BJ (cell line): ENCODE results near the gene SRR. TPM values are rescaled to one million over a fixed set of nuclear protein-coding genes. Genes with fewer than 3 reads are reported as not detected.

Experiments
- CTCF ChIA-PET: fragments of 350-600 bp; formaldehyde crosslinking; extraction: SDS; loops from one replicate; lab custom pipeline; 2021; ENCODE audit warnings: antibody characterized with exemption, inconsistent platforms; lab: Yijun Ruan, JAX
- POLR2A ChIA-PET: fragments of 300-600 bp; sonication (Branson Sonifier 250); formaldehyde crosslinking; extraction: SDS; loops from one replicate; lab custom pipeline; 2021; ENCODE audit warnings: antibody characterized with exemption; lab: Charles Lee
- DNase-seq: peaks from one replicate; pipeline ENCODE4 v3.0.0-alpha.2; 2011; ENCODE audit warnings: low read depth
- H3K27me3 ChIP-seq: 2 replicates; pipeline ENCODE4 v1.6.0; 2011; ENCODE audit warnings: low read length; ENCODE audit not compliant: control insufficient read depth, insufficient read depth
- H3K36me3 ChIP-seq: 2 replicates; pipeline ENCODE4 v1.5.1; 2011; ENCODE audit warnings: low read length; ENCODE audit not compliant: control insufficient read depth, insufficient read depth
- H3K4me3 ChIP-seq: 2 replicates; pipeline ENCODE4 v1.5.1; 2011; ENCODE audit warnings: low read depth, mild to moderate bottlenecking, control low read depth, low read length
- polyA plus RNA-seq: library from polyadenylated mRNA; depleted of rRNA; stranded (reverse); fragments of >200 nt; gene quantifications from 2 replicates; pipeline ENCODE4 v1.2.3, GENCODE V29; 2011
- TF ChIP-seq, protein P1 (sequence below): IDR thresholded peaks from 2 replicates; pipeline ENCODE4 v1.5.1; 2011; ENCODE audit warnings: low read depth, mild to moderate bottlenecking, control low read depth, inconsistent platforms, low read length, moderate library complexity; ENCODE audit not compliant: insufficient read depth

The SRR gene
- polyA plus RNA-seq, 1 experiment: 17.1 TPM

DNA sequence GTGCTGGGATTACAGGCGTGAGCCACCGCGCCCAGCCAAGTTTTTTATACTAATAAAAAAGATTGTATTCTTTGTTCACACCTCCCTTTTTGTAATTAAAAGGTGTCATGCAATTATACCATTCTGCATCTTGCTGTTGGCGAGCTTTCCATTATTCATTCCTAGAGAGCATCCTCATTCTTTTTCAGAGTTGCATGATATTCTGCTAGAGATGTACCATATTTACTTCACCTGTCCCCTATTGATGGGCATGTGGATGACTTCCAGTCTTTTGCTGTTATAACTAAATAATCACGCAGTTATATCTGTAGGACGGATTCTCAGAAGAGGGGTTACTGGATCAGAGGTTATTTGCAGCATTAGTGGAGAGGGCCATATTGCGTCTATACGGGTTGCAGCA lies 50.6 kb downstream of the SRR start:
- TF ChIP-seq, protein P1, sequence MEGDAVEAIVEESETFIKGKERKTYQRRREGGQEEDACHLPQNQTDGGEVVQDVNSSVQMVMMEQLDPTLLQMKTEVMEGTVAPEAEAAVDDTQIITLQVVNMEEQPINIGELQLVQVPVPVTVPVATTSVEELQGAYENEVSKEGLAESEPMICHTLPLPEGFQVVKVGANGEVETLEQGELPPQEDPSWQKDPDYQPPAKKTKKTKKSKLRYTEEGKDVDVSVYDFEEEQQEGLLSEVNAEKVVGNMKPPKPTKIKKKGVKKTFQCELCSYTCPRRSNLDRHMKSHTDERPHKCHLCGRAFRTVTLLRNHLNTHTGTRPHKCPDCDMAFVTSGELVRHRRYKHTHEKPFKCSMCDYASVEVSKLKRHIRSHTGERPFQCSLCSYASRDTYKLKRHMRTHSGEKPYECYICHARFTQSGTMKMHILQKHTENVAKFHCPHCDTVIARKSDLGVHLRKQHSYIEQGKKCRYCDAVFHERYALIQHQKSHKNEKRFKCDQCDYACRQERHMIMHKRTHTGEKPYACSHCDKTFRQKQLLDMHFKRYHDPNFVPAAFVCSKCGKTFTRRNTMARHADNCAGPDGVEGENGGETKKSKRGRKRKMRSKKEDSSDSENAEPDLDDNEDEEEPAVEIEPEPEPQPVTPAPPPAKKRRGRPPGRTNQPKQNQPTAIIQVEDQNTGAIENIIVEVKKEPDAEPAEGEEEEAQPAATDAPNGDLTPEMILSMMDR: no peak
- DNase-seq: no peak
- no peaks in the 10 kb centered on the region for H3K27me3 ChIP-seq
- H3K4me3 ChIP-seq: no peak overlapping the region
- ChIA-PET CTCF (interaction anchor here (0.6 to 2.8 kb wide), 7 partner anchors 10 to 303 kb away, joined by 3 to 22 read pairs (median 10); partner anchors contain the start of gene HIC1), POLR2A (no interaction called here)
- 0 out of 2 replicates have a peak, but pooled peaks cover 2% of the 10 kb centered on the region for H3K36me3 ChIP-seq

DNA sequence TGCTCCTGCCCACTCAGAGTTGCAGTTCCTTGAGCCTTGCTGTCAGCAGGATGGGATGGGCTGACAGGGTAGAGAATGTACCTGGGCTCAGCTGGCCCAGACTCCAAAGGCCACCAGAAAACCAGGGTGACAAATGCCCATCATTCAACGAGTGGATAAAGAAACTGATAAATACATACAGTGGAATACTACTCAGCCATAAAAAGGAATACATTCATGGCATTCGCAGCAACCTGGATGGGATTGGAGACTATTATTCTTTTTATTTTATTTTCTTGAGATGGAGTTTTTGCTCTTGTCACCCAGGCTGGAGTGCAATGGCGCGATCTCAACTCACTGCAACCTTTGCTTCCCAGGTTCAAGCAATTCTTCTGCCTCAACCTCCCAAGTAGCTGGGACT lies 53.5 kb downstream of the SRR start:
- TF ChIP-seq, protein P1: no peak
- Histone ChIP-seq H3K27me3 (no peaks in the 10 kb centered on the region), H3K36me3 (0 out of 2 replicates have a peak, but pooled peaks cover 3% of the 10 kb centered on the region), H3K4me3 (no peak overlapping the region)
- ChIA-PET CTCF (interaction anchor here (4.7 kb wide), 1 partner anchor 25 kb away, joined by 22 read pairs; no protein-coding TSS in a partner anchor), POLR2A (no interaction called here)
- DNase-seq: no peak

DNA sequence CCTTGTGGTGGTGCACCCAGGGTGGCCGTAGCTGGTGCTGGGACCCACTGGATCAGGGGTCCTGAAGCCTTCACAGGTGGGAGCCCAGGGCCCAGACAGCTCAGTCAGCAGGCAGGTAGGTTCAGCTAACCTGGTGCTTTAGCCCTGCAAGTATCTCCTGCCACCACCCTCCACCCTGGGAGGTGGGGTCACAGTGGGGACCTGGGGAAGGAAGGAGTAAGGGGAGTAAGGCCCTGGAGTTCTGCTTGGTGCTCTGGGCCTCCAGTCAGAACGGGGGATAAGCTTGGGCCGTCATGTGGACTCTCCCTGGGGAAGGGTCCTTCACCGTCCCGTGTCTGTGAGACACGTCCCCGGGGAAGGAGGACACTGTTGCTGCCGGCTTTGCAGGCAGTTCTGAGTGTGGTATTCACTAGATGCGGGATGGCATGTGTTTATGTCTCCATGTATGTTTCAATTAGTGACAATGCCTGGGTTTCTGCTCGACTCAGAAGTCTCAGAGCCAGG lies 54.2 kb downstream of the SRR start:
- ChIA-PET CTCF (interaction anchor here (4.7 kb wide), 1 partner anchor 24 kb away, joined by 22 read pairs; no protein-coding TSS in a partner anchor), POLR2A (interaction anchor here (0.6 kb wide), 2 partner anchors 87 to 265 kb away, joined by 3 to 6 read pairs; no protein-coding TSS in a partner anchor)
- Histone ChIP-seq H3K27me3 (no peaks in the 10 kb centered on the region), H3K36me3 (peaks cover 7% of the 10 kb centered on the region), H3K4me3 (no peak overlapping the region)
- TF ChIP-seq, protein P1: no peak
- DNase-seq: no peak

DNA sequence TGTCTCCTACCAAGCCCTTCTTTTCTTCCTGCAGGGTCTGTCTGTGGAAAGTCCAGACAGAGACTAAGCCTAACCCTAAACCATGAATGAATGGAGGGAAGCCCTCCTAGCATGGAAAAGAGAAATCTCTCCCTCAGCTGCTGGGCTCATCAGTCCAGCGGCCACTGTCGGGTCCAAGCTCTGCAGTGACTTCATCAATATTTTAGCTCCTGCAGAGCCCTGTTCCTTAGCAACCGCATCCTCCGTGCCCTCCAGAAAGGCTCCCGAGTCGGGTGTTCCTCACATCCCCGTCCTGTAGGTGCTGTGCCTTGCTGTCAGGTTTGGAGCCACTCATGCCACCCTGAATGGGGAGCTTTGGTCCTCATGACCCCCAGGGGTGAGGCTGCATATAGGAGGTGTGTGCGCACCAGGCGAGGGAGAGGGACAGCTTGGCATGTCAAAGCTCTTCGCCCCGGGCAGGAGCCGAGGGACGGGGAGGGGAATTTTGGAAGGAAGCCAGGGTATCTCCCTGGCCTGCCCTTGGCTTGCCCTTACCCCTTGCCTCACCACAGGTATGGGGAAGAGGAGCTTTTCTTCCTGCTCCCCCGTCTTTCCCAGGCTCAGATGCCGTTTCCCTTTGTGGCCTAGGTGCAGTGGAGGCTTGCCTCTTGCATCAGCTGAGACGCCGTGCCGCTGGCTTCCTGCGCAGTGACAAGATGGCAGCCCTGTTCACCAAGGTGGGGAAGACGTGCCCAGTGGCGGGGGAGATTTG lies 57.4 kb downstream of the SRR start:
- Histone ChIP-seq H3K27me3 (no peaks in the 10 kb centered on the region), H3K4me3 (no peak overlapping the region), H3K36me3 (peaks cover 25% of the 10 kb centered on the region)
- CTCF ChIA-PET: interaction anchor here (0.9 to 4.7 kb wide), 4 partner anchors 8 to 55 kb away, joined by 3 to 22 read pairs (median 6); no protein-coding TSS in a partner anchor
- TF ChIP-seq, protein P1: no peak
- no peak for DNase-seq
- POLR2A ChIA-PET: no interaction called here

DNA sequence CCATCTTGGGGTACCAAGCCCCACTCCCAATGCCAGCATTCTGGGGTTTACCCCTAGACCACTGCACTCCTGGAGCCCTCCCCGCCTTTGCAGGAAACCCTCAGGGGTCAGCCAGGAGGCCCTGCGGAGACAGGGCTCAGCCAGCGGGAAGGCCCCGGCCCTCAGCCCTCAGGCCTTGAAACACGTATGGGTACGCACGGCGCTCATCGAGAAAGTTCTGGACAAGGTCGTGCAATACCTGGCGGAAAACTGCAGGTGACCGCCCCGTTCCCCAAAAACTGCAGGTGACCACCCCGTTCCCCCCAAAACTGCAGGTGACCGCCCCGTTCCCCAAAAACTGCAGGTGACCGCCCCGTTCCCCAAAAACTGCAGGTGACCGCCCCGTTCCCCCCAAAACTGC lies 58.3 kb downstream of the SRR start:
- Histone ChIP-seq H3K4me3 (no peak overlapping the region), H3K36me3 (peaks cover 26% of the 10 kb centered on the region), H3K27me3 (no peaks in the 10 kb centered on the region)
- TF ChIP-seq, protein P1: no peak
- ChIA-PET CTCF (interaction anchor here (0.9 to 1.7 kb wide), 2 partner anchors 9 to 54 kb away, joined by 3 to 5 read pairs; no protein-coding TSS in a partner anchor), POLR2A (no interaction called here)
- no peak for DNase-seq
